Measurements from ENCODE around the gene LRP1-AS.

LRP1-AS gene

GRCh38 chr12:57158665-57159064, 11.2 kb upstream of the LRP1-AS start:
- no peak for DNase-seq

GRCh38 chr12:57158186-57158585, 10.8 kb upstream of the LRP1-AS start:
- DNase-seq, result no peak

- no peak for DNase-seq
These were observed 10.3 kb upstream of the LRP1-AS start for GRCh38 chr12:57157588-57158173.

- no peak for DNase-seq
These were observed 9.4 kb upstream of the LRP1-AS start for GRCh38 chr12:57156701-57157403.

GRCh38 chr12:57154804-57155434, 7.5 kb upstream of the LRP1-AS start:
- no peak for DNase-seq

- DNase-seq, result no peak
These were observed 6.7 kb upstream of the LRP1-AS start for GRCh38 chr12:57154076-57154475.

- DNase-seq, result no peak
These were observed 6.1 kb upstream of the LRP1-AS start for GRCh38 chr12:57153415-57153997.

- DNase-seq, result no peak
These were observed 5.2 kb upstream of the LRP1-AS start for GRCh38 chr12:57152639-57153038.

GRCh38 chr12:57151741-57152630, 4.6 kb upstream of the LRP1-AS start:
- DNase-seq, result peak; percentile 89

- no peak for DNase-seq
These were observed 3.1 kb upstream of the LRP1-AS start for GRCh38 chr12:57150400-57151000.

- peak; percentile 88 for DNase-seq
These were observed 2.0 kb upstream of the LRP1-AS start for GRCh38 chr12:57149245-57149900.

GRCh38 chr12:57148469-57149244, 1.2 kb upstream of the LRP1-AS start:
- DNase-seq, result no peak

GRCh38 chr12:57146092-57146491, 1.3 kb downstream of the LRP1-AS start:
- no peak for DNase-seq

GRCh38 chr12:57145460-57146059, 1.9 kb downstream of the LRP1-AS start:
- DNase-seq, result no peak

- DNase-seq, result no peak
These were observed 4.0 kb downstream of the LRP1-AS start for GRCh38 chr12:57143454-57143853.

- no peak for DNase-seq
These were observed 4.7 kb downstream of the LRP1-AS start for GRCh38 chr12:57142727-57143126.

GRCh38 chr12:57142121-57142520, 5.3 kb downstream of the LRP1-AS start:
- DNase-seq, result no peak

- no peak for DNase-seq
These were observed 6.2 kb downstream of the LRP1-AS start for GRCh38 chr12:57141249-57141648.

- DNase-seq, result no peak
These were observed 7.4 kb downstream of the LRP1-AS start for GRCh38 chr12:57139796-57140649.

Data from right hindlimb (tissue), 1 donor.